Sigmoid colon (tissue), 7 donors: ENCODE measurements around the gene TRIM24. TPM values are rescaled to one million over a fixed set of nuclear protein-coding genes. Genes with fewer than 3 reads are reported as not detected.

Source experiments
- DNase-seq: peaks from one replicate; pipeline ENCODE4 v3.0.0-alpha.2; 2019
- H3K27ac ChIP-seq, 4 donors: fragments of 200-600 bp; sonication (generic); one replicate each; pipeline ENCODE4 v1.5.1; 2016 to 2019; ENCODE audit warnings: mild to moderate bottlenecking in 1 of 4
- H3K27me3 ChIP-seq, 3 donors: fragments of 200-600 bp; sonication (generic); one replicate each; pipeline ENCODE4 v1.5.1; 2019; ENCODE audit warnings: mild to moderate bottlenecking in 1 of 3
- H3K36me3 ChIP-seq, 4 donors: fragments of 200-600 bp; sonication (generic); one replicate each; pipeline ENCODE4 v1.5.1; 2016 to 2019
- H3K4me1 ChIP-seq, 4 donors: fragments of 200-600 bp; sonication (generic); one replicate each; pipeline ENCODE4 v1.5.1; 2017 to 2019
- H3K4me3 ChIP-seq, 4 donors: fragments of 200-600 bp; sonication (generic); one replicate each; pipeline ENCODE4 v1.5.1; 2017 to 2019; ENCODE audit warnings: mild to moderate bottlenecking in 2 of 4, moderate library complexity in 1 of 4
- H3K9me3 ChIP-seq, 4 donors: fragments of 200-600 bp in 3 of 4; sonication (generic) in 3 of 4; one replicate each; pipeline versions ENCODE4 v1.5.1 to v1.6.1; 2013 to 2019
- EP300 ChIP-seq, 4 donors: sonication (generic); formaldehyde crosslinking; IDR thresholded peaks; one replicate each; pipeline ENCODE4 v1.6.1; 2017; ENCODE audit warnings: antibody characterized with exemption in 4 of 4
- POLR2A ChIP-seq, 2 donors: fragments of 450-650 bp; IDR thresholded peaks; one replicate each; pipeline ENCODE4 v1.6.1; 2016; ENCODE audit warnings: antibody characterized with exemption in 2 of 2, mild to moderate bottlenecking in 2 of 2, moderate library complexity in 2 of 2
- POLR2AphosphoS5 ChIP-seq, 4 donors: sonication (generic); formaldehyde crosslinking; IDR thresholded peaks; one replicate each; pipeline ENCODE4 v1.6.1; 2017; ENCODE audit warnings: antibody characterized with exemption in 4 of 4
- whole genome bisulfite sequencing, 2 donors: extraction: QIAGEN DNeasy Blood & Tissue Kit; methylation state at CpG; one replicate each; pipeline ENCODE4 v1.1.7; 2013; 5-methylcytosine and 5-hydroxymethylcytosine counted together
- intact Hi-C: fragments of 100-400 bp; cut with DNase I; formaldehyde crosslinking; loops from one replicate; pipeline ENCODE4 v1.15.1; 2023
- polyA plus RNA-seq, 3 donors: library from polyadenylated mRNA; stranded (reverse); fragments of 200-250 nt; gene quantifications; one replicate each; pipeline ENCODE4 v1.2.3, GENCODE V29; 2013
- total RNA-seq, 4 donors: library from RNA; depleted of rRNA; stranded (reverse); fragments of >200 nt; gene quantifications; one replicate each; pipeline ENCODE4 v1.1.0, GENCODE V29; 2016
- TF ChIP-seq, protein P1 (sequence below), 4 experiments: fragments of 450-650 bp in 3 of 4; fragments of 200-600 bp in 1 of 4; IDR thresholded peaks; one replicate each; pipeline ENCODE4 v1.5.1; 2016 to 2019; ENCODE audit warnings: antibody characterized with exemption in 4 of 4, mild to moderate bottlenecking in 3 of 4, moderate library complexity in 2 of 4
- donor health status: healthy with polysubstance abuse.
- donor health status: Bipolar disorder and iron deficiency.
- donor health status: healthy.

Gene TRIM24
- total and polyA plus RNA-seq, 7 donors: 6.0 to 13.2 (median 11.4) TPM

DNA sequence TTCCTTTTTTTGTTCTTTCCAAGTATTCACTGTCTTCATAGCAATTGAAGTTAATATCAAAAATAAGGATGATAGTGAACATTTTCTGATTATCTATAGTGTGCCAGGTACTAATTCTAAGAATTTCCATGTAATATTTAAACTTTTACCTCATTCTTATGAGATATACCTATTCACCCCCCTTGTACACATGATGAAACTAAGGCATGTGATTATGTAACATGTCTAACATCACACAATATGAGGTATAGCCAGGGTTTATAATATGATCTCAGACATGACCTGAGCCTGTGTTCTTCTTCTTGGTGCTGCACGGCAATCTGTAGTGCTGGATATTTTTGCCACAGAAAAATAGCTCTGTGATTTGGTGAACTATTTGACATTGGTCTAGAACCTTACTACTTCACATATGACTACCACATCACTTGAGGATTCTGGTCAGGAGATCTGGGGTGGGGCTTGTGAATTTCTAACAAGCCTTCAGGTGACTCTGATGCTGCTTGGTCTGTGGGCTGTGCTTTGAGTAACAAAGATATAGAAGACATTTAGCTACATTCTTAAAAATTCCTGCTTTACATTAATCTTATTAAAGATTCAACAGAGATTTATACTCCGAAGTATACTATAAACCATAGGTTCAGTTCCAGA, 79.1 kb downstream of the TRIM24 start:
- Histone ChIP-seq H3K27ac (no peak overlapping the region), H3K4me1 (no peaks in the 10 kb centered on the region), H3K36me3 (peaks cover 0 to 40% (median 3%) of the 10 kb centered on the region in 4 donors), H3K4me3 (no peak overlapping the region), H3K27me3 (no peaks in the 10 kb centered on the region), H3K9me3 (no peaks in the 10 kb centered on the region)
- 96 to 97% methylated on average over 2 of the region's 2 CpGs for WGBS, 2 donors
- intact Hi-C loops: no loop called here
- no peak for DNase-seq
- TF ChIP-seq, protein P1, sequence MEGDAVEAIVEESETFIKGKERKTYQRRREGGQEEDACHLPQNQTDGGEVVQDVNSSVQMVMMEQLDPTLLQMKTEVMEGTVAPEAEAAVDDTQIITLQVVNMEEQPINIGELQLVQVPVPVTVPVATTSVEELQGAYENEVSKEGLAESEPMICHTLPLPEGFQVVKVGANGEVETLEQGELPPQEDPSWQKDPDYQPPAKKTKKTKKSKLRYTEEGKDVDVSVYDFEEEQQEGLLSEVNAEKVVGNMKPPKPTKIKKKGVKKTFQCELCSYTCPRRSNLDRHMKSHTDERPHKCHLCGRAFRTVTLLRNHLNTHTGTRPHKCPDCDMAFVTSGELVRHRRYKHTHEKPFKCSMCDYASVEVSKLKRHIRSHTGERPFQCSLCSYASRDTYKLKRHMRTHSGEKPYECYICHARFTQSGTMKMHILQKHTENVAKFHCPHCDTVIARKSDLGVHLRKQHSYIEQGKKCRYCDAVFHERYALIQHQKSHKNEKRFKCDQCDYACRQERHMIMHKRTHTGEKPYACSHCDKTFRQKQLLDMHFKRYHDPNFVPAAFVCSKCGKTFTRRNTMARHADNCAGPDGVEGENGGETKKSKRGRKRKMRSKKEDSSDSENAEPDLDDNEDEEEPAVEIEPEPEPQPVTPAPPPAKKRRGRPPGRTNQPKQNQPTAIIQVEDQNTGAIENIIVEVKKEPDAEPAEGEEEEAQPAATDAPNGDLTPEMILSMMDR (IDR thresholded peaks at IDR 0.05): no peak
- TF ChIP-seq EP300 (IDR thresholded peaks at IDR 0.05) (no peak), POLR2A (IDR thresholded peaks at IDR 0.05) (no peak), POLR2AphosphoS5 (IDR thresholded peaks at IDR 0.05) (no peak)

DNA sequence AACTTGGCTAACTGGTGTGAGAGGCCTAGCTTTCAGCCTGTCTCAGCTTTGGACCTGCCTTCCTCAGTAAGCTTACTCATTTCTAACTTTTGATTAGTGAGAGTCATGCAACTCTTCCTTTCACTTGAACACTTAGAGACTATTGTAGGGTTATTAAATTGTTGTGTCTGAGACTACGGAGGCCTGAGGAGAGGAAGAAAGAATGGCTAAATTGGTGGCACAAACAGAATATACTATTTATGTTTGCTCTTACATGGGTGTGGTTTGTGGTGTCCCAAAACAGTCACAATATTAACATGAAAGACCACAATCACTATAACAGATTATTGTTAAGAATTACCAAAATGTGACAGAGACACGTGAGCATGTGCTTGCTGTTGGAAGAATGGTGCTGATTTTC, 82.1 kb downstream of the TRIM24 start:
- no peak for DNase-seq
- no peaks in the 10 kb centered on the region for H3K9me3 ChIP-seq
- H3K27me3 ChIP-seq: no peaks in the 10 kb centered on the region
- H3K36me3 ChIP-seq: peaks cover 0 to 47% (median 3%) of the 10 kb centered on the region in 4 donors
- TF ChIP-seq POLR2AphosphoS5 (IDR thresholded peaks at IDR 0.05): no peak
- TF ChIP-seq, protein P1 (IDR thresholded peaks at IDR 0.05): no peak
- TF ChIP-seq POLR2A (IDR thresholded peaks at IDR 0.05): no peak
- TF ChIP-seq EP300 (IDR thresholded peaks at IDR 0.05): no peak
- no peak overlapping the region for H3K27ac ChIP-seq
- H3K4me3 ChIP-seq: no peak overlapping the region
- no peaks in the 10 kb centered on the region for H3K4me1 ChIP-seq
- WGBS, 2 donors: 76 to 85% methylated on average over 2 of the region's 2 CpGs
- intact Hi-C loops: no loop called here

DNA sequence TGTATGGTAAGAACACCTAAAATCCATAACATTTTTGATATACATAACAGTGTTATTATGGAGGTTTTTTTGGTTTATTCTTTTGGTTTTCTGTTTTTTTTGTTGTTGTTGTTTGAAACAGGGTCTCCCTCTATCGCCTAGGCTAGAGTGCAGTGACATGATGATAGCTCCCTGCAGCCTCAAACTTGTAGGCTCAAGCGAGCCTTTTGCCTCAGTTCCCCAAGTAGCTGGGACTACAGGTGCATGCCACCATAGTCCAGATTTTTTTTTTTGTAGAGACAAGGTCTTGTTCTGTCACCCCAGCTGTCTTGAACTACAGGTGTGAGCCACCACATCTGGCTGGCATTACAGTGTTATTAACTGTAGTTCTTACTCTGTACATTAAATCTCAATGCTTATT, 83.7 kb downstream of the TRIM24 start:
- Histone ChIP-seq H3K4me1 (no peaks in the 10 kb centered on the region), H3K9me3 (no peaks in the 10 kb centered on the region), H3K4me3 (no peak overlapping the region), H3K36me3 (peaks cover 0 to 56% (median 2%) of the 10 kb centered on the region in 4 donors), H3K27ac (no peak overlapping the region), H3K27me3 (no peaks in the 10 kb centered on the region)
- TF ChIP-seq, protein P1 (IDR thresholded peaks at IDR 0.05): no peak
- no peak for TF ChIP-seq EP300 (IDR thresholded peaks at IDR 0.05)
- TF ChIP-seq POLR2AphosphoS5 (IDR thresholded peaks at IDR 0.05): no peak
- no peak for TF ChIP-seq POLR2A (IDR thresholded peaks at IDR 0.05)
- intact Hi-C loops: no loop called here
- 96% methylated on average over 2 of the region's 2 CpGs for whole genome bisulfite sequencing, 2 donors
- no peak for DNase-seq

DNA sequence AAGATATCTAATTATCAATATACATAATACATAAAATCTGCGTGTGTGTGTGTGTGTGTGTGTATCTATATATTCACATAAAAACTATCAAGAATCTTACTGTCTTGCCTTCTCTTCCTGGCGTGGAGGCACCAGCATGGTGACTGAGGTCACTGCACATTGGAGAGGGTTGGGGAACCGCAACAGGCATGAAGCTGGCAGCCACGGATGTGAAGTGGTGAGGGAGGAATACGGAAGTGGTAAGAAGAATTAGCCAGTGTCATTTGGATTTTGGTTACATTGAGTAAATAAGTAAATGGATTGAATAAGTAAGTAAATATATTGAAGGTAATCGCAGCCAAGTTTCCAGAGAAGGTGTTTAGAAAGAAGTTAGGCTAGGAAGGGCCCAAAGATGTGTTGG, 85.1 kb downstream of the TRIM24 start:
- DNase-seq: no peak
- intact Hi-C loops: no loop called here
- WGBS, 2 donors: 81 to 82% methylated on average over 6 of the region's 6 CpGs
- Histone ChIP-seq H3K4me3 (no peak overlapping the region), H3K4me1 (no peaks in the 10 kb centered on the region), H3K36me3 (peaks cover 0 to 43% (median 0%) of the 10 kb centered on the region in 4 donors), H3K27ac (no peak overlapping the region), H3K9me3 (no peaks in the 10 kb centered on the region), H3K27me3 (no peaks in the 10 kb centered on the region)
- no peak for TF ChIP-seq POLR2AphosphoS5 (IDR thresholded peaks at IDR 0.05)

DNA sequence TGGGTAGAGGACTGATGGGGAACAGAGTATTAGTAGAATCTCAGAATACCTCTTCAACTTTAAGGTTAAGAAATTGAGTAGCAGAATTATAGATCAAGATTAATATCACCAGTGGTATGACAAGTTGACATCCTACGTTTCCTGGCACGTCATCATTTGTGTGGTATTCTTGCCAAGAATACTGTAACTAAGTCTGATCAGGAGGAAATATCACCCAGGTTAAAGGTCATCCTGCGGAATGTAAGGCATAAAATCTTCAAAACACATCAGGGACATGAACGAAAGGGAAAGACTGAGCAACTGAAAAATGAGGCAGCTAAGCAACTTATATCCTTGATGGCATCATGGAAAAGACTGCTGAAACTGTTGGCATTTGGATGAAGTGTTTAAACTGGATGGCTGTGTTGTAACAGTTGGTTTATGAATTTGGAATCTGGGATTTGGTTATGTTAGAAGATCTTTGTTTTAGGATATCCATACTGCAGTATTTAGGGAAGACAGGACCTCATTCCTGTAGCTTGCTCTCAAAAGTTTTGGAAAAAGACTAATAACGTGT, 86.1 kb downstream of the TRIM24 start:
- H3K36me3 ChIP-seq: peaks cover 0 to 38% (median 3%) of the 10 kb centered on the region in 4 donors
- 88 to 95% methylated on average over 5 of the region's 5 CpGs for WGBS, 2 donors
- intact Hi-C loops: no loop called here

More for the DNA sequence above, 86.1 kb downstream of the TRIM24 start:
- H3K27me3 ChIP-seq: no peaks in the 10 kb centered on the region
- no peak overlapping the region for H3K27ac ChIP-seq
- no peak for TF ChIP-seq POLR2A (IDR thresholded peaks at IDR 0.05)
- TF ChIP-seq, protein P1 (IDR thresholded peaks at IDR 0.05): no peak
- TF ChIP-seq EP300 (IDR thresholded peaks at IDR 0.05): no peak
- no peak for TF ChIP-seq POLR2AphosphoS5 (IDR thresholded peaks at IDR 0.05)
- H3K9me3 ChIP-seq: no peaks in the 10 kb centered on the region
- no peak for DNase-seq
- no peaks in the 10 kb centered on the region for H3K4me1 ChIP-seq
- no peak overlapping the region for H3K4me3 ChIP-seq
